ENCODE results near the gene TMEM38B.
"Not testable (repeated sequence)": the region's sequence is repeated elsewhere in the genome, so short reads cannot be mapped to it uniquely, and the experiment has no call there.

TMEM38B gene

DNA sequence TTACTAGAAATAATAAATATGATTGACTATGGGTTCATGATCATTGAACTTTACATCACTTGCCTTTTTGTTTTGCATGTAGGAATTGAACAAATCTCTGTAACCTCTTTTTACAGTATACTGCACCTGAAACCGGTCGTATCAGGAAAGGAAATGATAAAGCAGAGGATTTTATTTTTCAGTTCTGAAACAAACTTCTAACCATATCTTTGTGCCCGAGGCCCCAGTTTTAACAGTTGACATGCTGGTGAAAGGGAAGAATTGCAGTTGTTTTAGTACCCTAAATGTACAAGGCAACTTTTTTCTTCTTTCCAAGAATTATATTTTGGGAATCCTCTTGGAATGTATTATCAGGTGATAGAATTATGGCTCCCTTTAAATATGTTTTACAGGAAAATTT is 27.8 kb downstream of the TMEM38B start:
- no peak for DNase-seq (ENCODE audit: low spot score)

GRCh38 chr9:105725370-105725769 is 31.0 kb downstream of the TMEM38B start:
- no peak for DNase-seq (ENCODE audit: low spot score)

DNA sequence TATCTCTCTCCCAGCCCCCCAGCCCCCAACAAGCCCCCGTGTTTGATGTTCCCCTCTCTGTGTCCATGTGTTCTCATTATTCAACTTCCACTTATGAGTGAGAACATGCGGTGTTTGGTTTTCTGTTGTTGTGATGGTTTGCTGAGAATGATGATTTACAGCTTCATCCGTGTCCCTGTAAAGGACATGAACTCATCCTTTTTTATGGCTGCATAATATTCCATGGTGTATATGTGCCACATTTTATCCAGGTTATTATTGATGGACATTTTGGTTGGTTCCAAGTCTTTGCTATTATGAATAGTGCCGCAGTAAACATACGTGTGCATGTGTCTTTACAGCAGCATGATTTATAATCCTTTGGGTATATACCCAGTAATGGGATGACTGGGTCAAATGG is 33.9 kb downstream of the TMEM38B start:
- DNase-seq (ENCODE audit: low spot score), result not testable (repeated sequence)

DNA sequence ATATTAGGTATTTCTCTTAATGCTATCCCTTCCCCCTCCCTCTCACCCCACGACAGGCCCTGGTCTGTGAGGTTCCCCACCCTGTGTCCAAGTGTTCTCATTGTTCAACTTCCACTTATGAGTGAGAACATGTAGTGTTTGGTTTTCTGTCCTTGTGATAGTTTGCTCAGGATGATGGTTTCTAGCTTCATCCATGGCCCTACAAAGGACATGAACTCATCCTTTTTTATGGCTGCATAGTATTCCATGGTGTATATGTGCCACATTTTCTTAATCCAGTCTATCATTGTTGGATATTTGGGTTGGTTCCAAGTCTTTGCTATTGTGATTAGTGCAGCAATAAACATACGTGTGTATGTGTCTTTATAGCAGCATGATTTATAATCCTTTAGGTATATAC is 37.1 kb downstream of the TMEM38B start:
- not testable (repeated sequence) for DNase-seq (ENCODE audit: low spot score)

- no peak for DNase-seq (ENCODE audit: low spot score)
Observed at GRCh38 chr9:105735366-105735765, 41.0 kb downstream of the TMEM38B start.

- no peak for DNase-seq (ENCODE audit: low spot score)
Observed at GRCh38 chr9:105737205-105737604, 42.9 kb downstream of the TMEM38B start.

- no peak for DNase-seq (ENCODE audit: low spot score)
Observed at GRCh38 chr9:105742088-105742487, 47.7 kb downstream of the TMEM38B start.

GRCh38 chr9:105747325-105747724 is 53.0 kb downstream of the TMEM38B start:
- not testable (repeated sequence) for DNase-seq (ENCODE audit: low spot score)

DNA sequence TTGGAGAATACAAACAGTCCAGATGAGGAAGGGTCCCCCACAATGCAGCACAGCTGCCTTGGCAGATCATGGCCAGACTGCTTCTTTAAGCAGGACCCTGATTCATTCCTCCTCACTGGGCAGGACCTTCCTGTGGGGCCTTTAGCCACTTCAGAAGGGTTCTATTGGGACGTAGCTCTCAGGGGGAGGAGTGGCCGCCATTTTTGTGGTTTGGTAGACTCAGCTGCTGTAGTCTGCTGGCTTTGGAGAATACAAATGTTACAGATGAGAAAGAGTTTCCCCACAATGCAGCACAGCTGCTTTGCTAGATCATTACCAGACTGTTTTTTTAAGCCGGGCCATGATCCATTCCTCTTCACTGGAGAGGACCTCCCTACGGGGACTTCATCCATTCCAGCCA is 57.4 kb downstream of the TMEM38B start:
- DNase-seq (ENCODE audit: low spot score), result no peak

- no peak for DNase-seq (ENCODE audit: low spot score)
Observed at GRCh38 chr9:105757496-105758251, 63.3 kb downstream of the TMEM38B start.

- no peak for DNase-seq (ENCODE audit: low spot score)
Observed at GRCh38 chr9:105760053-105760452, 65.7 kb downstream of the TMEM38B start.

- DNase-seq (ENCODE audit: low spot score), result not testable (repeated sequence)
Observed at GRCh38 chr9:105782561-105783494, 88.5 kb downstream of the TMEM38B start.

DNA sequence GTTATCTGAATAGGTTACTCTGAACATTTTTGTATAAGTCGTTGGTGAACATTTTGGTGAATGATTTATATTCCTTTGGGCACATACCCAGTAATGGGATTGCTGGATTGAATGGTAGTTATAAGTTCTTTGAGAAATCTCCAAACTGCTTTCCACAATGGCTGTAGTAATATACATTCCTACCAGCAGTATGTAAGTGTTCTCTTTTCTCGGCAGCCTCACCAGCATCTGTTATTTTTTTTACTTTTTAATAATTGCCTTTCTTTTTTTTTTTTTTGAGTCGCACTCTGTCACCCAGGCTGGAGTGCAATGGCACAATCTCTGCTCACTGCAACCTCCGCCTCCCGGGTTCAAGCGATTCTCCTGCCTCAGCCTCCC is 89.1 kb downstream of the TMEM38B start:
- not testable (repeated sequence) for DNase-seq (ENCODE audit: low spot score)

DNA sequence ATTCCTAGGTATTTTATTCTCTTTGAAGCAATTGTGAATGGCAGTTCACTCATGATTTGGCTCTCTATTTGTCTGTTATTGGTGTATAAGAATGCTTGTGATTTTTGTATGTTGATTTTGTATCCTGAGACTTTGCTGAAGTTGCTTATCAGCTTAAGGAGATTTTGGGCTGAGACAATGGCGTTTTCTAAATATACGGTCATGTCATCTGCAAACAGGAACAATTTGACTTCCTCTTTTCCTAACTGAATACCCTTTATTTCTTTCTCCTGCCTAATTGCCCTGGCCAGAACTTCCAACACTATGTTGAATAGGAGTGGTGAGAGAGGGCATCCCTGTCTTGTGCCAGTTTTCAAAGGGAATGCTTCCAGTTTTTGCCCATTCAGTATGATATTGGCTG is 92.5 kb downstream of the TMEM38B start:
- not testable (repeated sequence) for DNase-seq (ENCODE audit: low spot score)

- no peak for DNase-seq (ENCODE audit: low spot score)
Observed at GRCh38 chr9:105816202-105816744, 121.9 kb downstream of the TMEM38B start.

GRCh38 chr9:105816981-105817380 is 122.6 kb downstream of the TMEM38B start:
- no peak for DNase-seq (ENCODE audit: low spot score)

DNA sequence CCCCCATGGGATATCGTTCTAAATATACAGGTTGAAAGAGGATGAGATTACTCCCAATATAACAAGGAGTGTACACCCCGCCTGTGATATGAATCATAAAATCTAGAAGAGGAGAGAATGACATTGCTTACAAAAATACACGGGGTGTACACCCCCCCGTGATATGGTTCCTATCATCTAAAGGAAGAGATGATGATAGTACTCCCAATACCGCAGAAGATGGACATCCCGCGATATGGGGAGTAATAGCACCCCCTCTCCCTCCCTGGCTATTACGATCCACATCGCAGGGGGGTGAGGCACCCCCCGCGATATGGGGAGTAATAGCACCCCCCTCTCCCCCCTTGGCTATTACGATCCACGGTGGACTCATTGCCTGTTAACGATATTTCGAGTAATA is 124.6 kb downstream of the TMEM38B start:
- DNase-seq (ENCODE audit: low spot score), result no peak

GRCh38 chr9:105822814-105823213 is 128.5 kb downstream of the TMEM38B start:
- DNase-seq (ENCODE audit: low spot score), result no peak
